ENCODE data around the gene PELI2.

Gene PELI2

GRCh38 chr14:56117765-56118610 is at the start of gene PELI2:
Gene PELI2, plus strand, starts transcription at chr14:56118411. Its CDS starts 250 bp downstream, at chr14:56118661.
- peak; percentile 54 for DNase-seq

- no peak for DNase-seq
These were observed 44.4 kb upstream of the PELI2 start for GRCh38 chr14:56073799-56074198.

- DNase-seq, result no peak
These were observed 42.9 kb upstream of the PELI2 start for GRCh38 chr14:56075301-56075700.

- no peak for DNase-seq
These were observed 37.1 kb upstream of the PELI2 start for GRCh38 chr14:56081139-56081538.

- DNase-seq, result no peak
These were observed 35.3 kb upstream of the PELI2 start for GRCh38 chr14:56082880-56083279.

GRCh38 chr14:56085471-56085870 is 32.7 kb upstream of the PELI2 start:
- DNase-seq, result no peak

GRCh38 chr14:56087671-56088471 is 30.3 kb upstream of the PELI2 start:
- no peak for DNase-seq

- no peak for DNase-seq
These were observed 29.3 kb upstream of the PELI2 start for GRCh38 chr14:56088941-56089340.

GRCh38 chr14:56092763-56093162 is 25.4 kb upstream of the PELI2 start:
- no peak for DNase-seq

- no peak for DNase-seq
These were observed 24.1 kb upstream of the PELI2 start for GRCh38 chr14:56094076-56094475.

- no peak for DNase-seq
These were observed 20.2 kb upstream of the PELI2 start for GRCh38 chr14:56098021-56098420.

GRCh38 chr14:56099081-56099797 is 19.0 kb upstream of the PELI2 start:
- DNase-seq, result no peak

- no peak for DNase-seq
These were observed 17.7 kb upstream of the PELI2 start for GRCh38 chr14:56100556-56100955.

GRCh38 chr14:56102941-56103340 is 15.3 kb upstream of the PELI2 start:
- no peak for DNase-seq

GRCh38 chr14:56107615-56108014 is 10.6 kb upstream of the PELI2 start:
- no peak for DNase-seq

- no peak for DNase-seq
These were observed 10.2 kb upstream of the PELI2 start for GRCh38 chr14:56108057-56108456.

GRCh38 chr14:56112781-56113180 is 5.4 kb upstream of the PELI2 start:
- no peak for DNase-seq

GRCh38 chr14:56115334-56115870 is 2.8 kb upstream of the PELI2 start:
- no peak for DNase-seq

GRCh38 chr14:56115976-56116893 is 2.0 kb upstream of the PELI2 start:
- no peak for DNase-seq

GRCh38 chr14:56118611-56119181 is 485 bp downstream of the PELI2 start:
- DNase-seq, result peak; percentile 14

GRCh38 chr14:56119201-56119981 is 1.2 kb downstream of the PELI2 start:
- DNase-seq, result peak; percentile 15
